Transverse colon (tissue), 4 donors: ENCODE data around the gene OR1F1.

ENCODE experiments used
- CTCF ChIP-seq, 5 experiments: fragments of 200-600 bp in 3 of 5; fragments of 450-650 bp in 2 of 5; sonication (generic) in 3 of 5; IDR thresholded peaks; 1 replicate in 2 of 5; 2 replicates in 3 of 5; pipeline ENCODE4 v1.5.1; 2016 to 2017; ENCODE audit warnings: antibody characterized with exemption in 5 of 5, inconsistent platforms in 3 of 5, mild to moderate bottlenecking in 2 of 5, moderate library complexity in 1 of 5
- POLR2AphosphoS5 ChIP-seq, 3 donors: sonication (generic); formaldehyde crosslinking; IDR thresholded peaks; one replicate each; pipeline ENCODE4 v1.6.1; 2016; ENCODE audit warnings: antibody characterized with exemption in 3 of 3

- TF ChIP-seq POLR2AphosphoS5 (IDR thresholded peaks at IDR 0.05) (no peak), CTCF (IDR thresholded peaks at IDR 0.05) (no peak)
Observed at GRCh38 chr16:3142327-3142726, 45.7 kb upstream of the OR1F1 start.
